HepG2 (cell line): Measurements from ENCODE around the gene MBLAC1. TPM values are rescaled to one million over a fixed set of nuclear protein-coding genes. Genes with fewer than 3 reads are reported as not detected.

Source experiments
- ATAC-seq: fragments of 200-7000 bp; cut with Tn5 transposase; 3 replicates; pipeline ENCODE4 v1.9.1; 2020; ENCODE audit warnings: mild to moderate bottlenecking, moderate library complexity
- BruUV-seq: library from RNA; stranded (reverse); fragments of 400-500 nt; replicated peaks from 2 replicates; lab custom pipeline; 2021; lab: Mats Ljungman, UMichigan
- CTCF ChIA-PET: fragments of 300-600 bp; formaldehyde crosslinking; extraction: SDS; loops from one replicate; lab custom pipeline; 2021; ENCODE audit warnings: low total read pairs, inconsistent platforms, low intra/inter-chr PET ratio; lab: Yijun Ruan, JAX
- POLR2A ChIA-PET: fragments of 350-600 bp; sonication (Branson Sonifier 250); formaldehyde crosslinking; loops from one replicate; lab custom pipeline; 2020; ENCODE audit warnings: antibody characterized with exemption, inconsistent platforms; lab: Yijun Ruan, JAX
- DNase-seq: peaks from one replicate; pipeline ENCODE4 v3.0.0-alpha.2; 2015; ENCODE audit warnings: low spot score
- FAIRE-seq: peaks from 3 replicates; lab custom pipeline; 2011; peaks lifted over from hg19 to GRCh38; lab: Jason Lieb, UNC
- H2AFZ ChIP-seq: one replicate; pipeline ENCODE4 v1.6.1; 2011; ENCODE audit warnings: low read length, inconsistent platforms
- H3K27ac ChIP-seq: fragments of 300-600 bp; 3 replicates; pipeline ENCODE4 v1.8.0; 2011; ENCODE audit warnings: mixed run types, mild to moderate bottlenecking, mixed read lengths, low read length, inconsistent platforms; ENCODE audit not compliant: insufficient read depth; ENCODE audit errors: extremely low read length
- H3K27me3 ChIP-seq, 2 experiments: fragments of 200-600 bp in 1 of 2; 2 replicates in 1 of 2; 3 replicates in 1 of 2; pipeline versions ENCODE4 v1.6.0 to v1.8.0; 2011; ENCODE audit warnings: low read length in 2 of 2, mild to moderate bottlenecking in 2 of 2, moderate library complexity in 2 of 2, inconsistent platforms in 1 of 2; ENCODE audit not compliant: insufficient read depth in 2 of 2, control insufficient read depth in 1 of 2
- H3K36me3 ChIP-seq, 2 experiments: fragments of 200-600 bp in 1 of 2; replicated peaks in 1 of 2; 2 replicates in 1 of 2; 3 replicates in 1 of 2; pipeline versions ENCODE4 v1.5.1 to v1.8.0; 2011; ENCODE audit warnings: low read length in 2 of 2, inconsistent platforms in 1 of 2; ENCODE audit not compliant: insufficient read depth in 2 of 2, control insufficient read depth in 1 of 2
- H3K4me1 ChIP-seq: 2 replicates; pipeline ENCODE4 v1.5.1; 2012; ENCODE audit warnings: low read length, inconsistent platforms; ENCODE audit not compliant: insufficient read depth
- H3K4me2 ChIP-seq: 2 replicates; pipeline ENCODE4 v1.6.0; 2011; ENCODE audit warnings: low read depth, low read length, inconsistent platforms
- H3K4me3 ChIP-seq, 3 experiments: fragments of 200-600 bp in 1 of 3; sonication (generic), shearing (Covaris generic) in 1 of 3; replicated peaks in 1 of 3; 2 replicates each; pipeline ENCODE4 v1.5.1; 2011 to 2016; ENCODE audit warnings: low read length in 3 of 3, inconsistent platforms in 2 of 3, low read depth in 2 of 3, mild to moderate bottlenecking in 2 of 3, control low read depth in 1 of 3, mixed read lengths in 1 of 3; ENCODE audit not compliant: insufficient read depth in 1 of 3
- H3K79me2 ChIP-seq: one replicate; pipeline ENCODE4 v1.6.1; 2011; ENCODE audit warnings: low read length, inconsistent platforms; ENCODE audit not compliant: insufficient read depth
- H3K9ac ChIP-seq: 2 replicates; pipeline ENCODE4 v1.6.0; 2011; ENCODE audit warnings: mild to moderate bottlenecking, low read depth, low read length, inconsistent platforms; ENCODE audit not compliant: insufficient read depth
- H3K9me3 ChIP-seq: 2 replicates; pipeline ENCODE4 v1.5.1; 2012; ENCODE audit warnings: mild to moderate bottlenecking, low read length
- H4K20me1 ChIP-seq: 2 replicates; pipeline ENCODE4 v1.6.0; 2011; ENCODE audit warnings: inconsistent platforms, mild to moderate bottlenecking, low read length, moderate library complexity; ENCODE audit not compliant: insufficient read depth
- ATF5 ChIP-seq: sonication (generic); formaldehyde crosslinking; IDR thresholded peaks from 2 replicates; pipeline ENCODE4 v1.4.0; 2020; ENCODE audit warnings: mild to moderate bottlenecking, low read depth, missing genetic modification reagents
- PBX2 ChIP-seq: IDR thresholded peaks from 2 replicates; pipeline ENCODE4 v1.6.1; 2016; ENCODE audit warnings: control low read depth
- POLR2A ChIP-seq, 2 experiments: IDR thresholded peaks; 2 replicates each; pipeline ENCODE4 v1.6.1; 2011; ENCODE audit warnings: low read depth in 2 of 2, low read length in 2 of 2, mild to moderate bottlenecking in 1 of 2, moderate library complexity in 1 of 2; ENCODE audit not compliant: insufficient read depth in 1 of 2
- RBAK ChIP-seq: sonication (generic); formaldehyde crosslinking; IDR thresholded peaks from 2 replicates; pipeline ENCODE4 v1.5.1; 2020; ENCODE audit warnings: mild to moderate bottlenecking, missing genetic modification reagents
- ZNF451 ChIP-seq: sonication (generic); formaldehyde crosslinking; IDR thresholded peaks from 2 replicates; pipeline ENCODE4 v1.5.0; 2020; ENCODE audit warnings: mild to moderate bottlenecking, missing genetic modification reagents
- WGBS: methylation state at CpG from one replicate; pipeline ENCODE4 v1.1.6; 2017; ENCODE audit warnings: low lambda C conversion rate; 5-methylcytosine and 5-hydroxymethylcytosine counted together
- in situ Hi-C: cut with HindIII; loops from 2 replicates; pipeline ENCODE4 v1.10.0; 2017; ENCODE audit warnings: low pct_unique_long_range_greater_than_20kb; ENCODE audit not compliant: extremely low pct_ligation_motif_present
- intact Hi-C: fragments of 100-400 bp; cut with micrococcal nuclease; formaldehyde crosslinking; loops from one replicate; pipeline ENCODE4 v1.10.0; 2022; ENCODE audit not compliant: unreplicated experiment
- polyA plus RNA-seq, 8 experiments: library from polyadenylated mRNA; depleted of rRNA in 3 of 8; stranded (reverse) in 7 of 8; unstranded in 1 of 8; fragments of >200 nt; fragmentation: Illumina TruSeq in 4 of 8; extraction: Trizol in 4 of 8; gene quantifications; 2 replicates each; pipeline versions ENCODE4 v1.2.1 to v1.2.3, GENCODE V29; 2011 to 2016; ENCODE audit warnings: low read depth in 4 of 8, missing spikeins in 1 of 8, mixed read lengths in 1 of 8; ENCODE audit not compliant: insufficient read depth in 1 of 8
- total RNA-seq, 5 experiments: library from RNA; depleted of rRNA; stranded (reverse); fragments of >200 nt; fragmentation: Illumina TruSeq; extraction: Trizol; gene quantifications; 2 replicates each; pipeline ENCODE4 v1.2.3, GENCODE V29; 2016; ENCODE audit warnings: low read depth in 1 of 5

Gene MBLAC1
- total and polyA plus RNA-seq, 2 of the 13 experiments (the other 11 are each of a cell fraction or from before 2014, with no cell fraction given): 0.79 to 2.1 TPM

GRCh38 chr7:100090527-100091410 lies 36.0 kb upstream of the MBLAC1 start:
- peaks cover 38% of the 10 kb centered on the region for H3K4me1 ChIP-seq
- in situ Hi-C loops (no loop called here), intact Hi-C loops (no loop called here)
- H3K9ac ChIP-seq: no peak overlapping the region
- no peaks in the 10 kb centered on the region for H4K20me1 ChIP-seq
- TF ChIP-seq ATF5 (no peak), ZNF451 (CRISPR knock-in tag) (no peak), PBX2 (CRISPR knock-in tag) (no peak), RBAK (CRISPR knock-in tag) (no peak), POLR2A (IDR thresholded peaks at IDR 0.05; ENCODE audit: insufficient read depth in 1 of 2, low read depth in 2 of 2, low read length in 2 of 2) (peak in 1 of 2 experiments; percentile 10; a peak in 2 of 4 replicates)
- CTCF ChIA-PET: no interaction called here
- H3K4me3 ChIP-seq: no peak overlapping the region
- H2AFZ ChIP-seq: no peak overlapping the region
- no peaks in the 10 kb centered on the region for H3K9me3 ChIP-seq
- H3K4me2 ChIP-seq: no peak overlapping the region
- POLR2A ChIA-PET: interaction anchor here (0.7 to 4.3 kb wide), 2 partner anchors 10 to 30 kb away, joined by 4 to 33 read pairs; partner anchors contain the start of genes AP4M1 and MCM7
- peaks cover 10% of the 10 kb centered on the region for H3K79me2 ChIP-seq
- DNase-seq: no peak
- no peaks in the 10 kb centered on the region; a peak in 1 of 5 replicates for H3K27me3 ChIP-seq
- H3K27ac ChIP-seq: no peak overlapping the region
- TSS peak; percentile 55 for BruUV-seq
- peak; percentile 6; the same call in 2 of the 3 replicates for ATAC-seq
- FAIRE-seq: no peak
- H3K36me3 ChIP-seq: peaks cover 35 to 56% of the 10 kb centered on the region in 2 experiments
- WGBS: 95% methylated on average over 9 of the region's 14 CpGs
